ENCODE results near the gene RFT1. TPM values are rescaled to one million over a fixed set of nuclear protein-coding genes. Genes with fewer than 3 reads are reported as not detected.

Gene RFT1
- total and polyA plus RNA-seq, 2 of the 13 experiments (the other 11 are each of a cell fraction or from before 2014, with no cell fraction given) = 23.2 to 37.0 TPM

DNA sequence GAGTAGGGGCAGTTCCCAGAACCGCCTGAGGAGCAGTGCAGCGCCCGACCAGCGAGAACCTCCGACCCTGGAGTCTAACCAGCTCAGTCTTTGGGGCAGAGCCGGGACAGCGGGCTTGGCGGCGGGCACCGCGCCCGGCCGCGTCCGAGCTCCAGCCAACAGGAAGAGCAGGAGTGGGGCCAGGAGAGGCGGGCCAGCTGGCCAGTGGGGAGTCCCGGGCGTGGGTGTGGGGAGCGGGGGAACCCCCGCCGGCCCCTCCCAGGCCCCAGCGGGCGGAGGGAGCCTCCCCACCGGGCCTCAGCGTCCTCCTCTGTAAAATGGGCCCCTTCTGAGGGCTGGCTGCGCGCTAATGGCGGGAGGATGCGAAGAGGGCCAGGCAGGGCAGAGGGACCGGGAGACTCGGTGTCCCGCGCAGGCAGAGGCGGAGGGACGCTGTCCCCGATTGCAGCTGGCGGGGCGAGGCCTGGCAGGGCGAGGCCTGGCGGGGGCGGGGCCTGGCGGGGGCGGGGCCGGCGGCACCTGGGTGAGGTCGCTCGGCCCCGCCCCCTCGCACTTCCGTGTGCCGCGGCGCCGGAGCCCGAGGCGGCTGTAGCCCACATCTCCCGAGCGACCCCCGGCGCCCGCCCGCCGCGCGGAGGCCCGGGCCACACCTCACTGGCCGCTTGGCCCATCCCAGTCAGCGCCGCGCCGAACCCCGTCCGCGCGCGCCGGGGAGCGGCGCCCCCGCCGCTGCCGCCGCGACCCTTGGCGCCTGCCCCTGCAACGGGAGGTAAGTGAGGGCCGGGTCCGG, 30.6 kb upstream of the RFT1 start, which contains the start of gene PRKCD (continued):
- no peak for TF ChIP-seq IRF2 (CRISPR knock-in tag; IDR thresholded peaks at IDR 0.05)
- no peak for TF ChIP-seq PAWR (CRISPR knock-in tag; IDR thresholded peaks at IDR 0.05; ENCODE audit: borderline replicate concordance)
- TF ChIP-seq PLRG1 (conservative IDR thresholded peaks at IDR 0.05) = no peak
- TF ChIP-seq, protein P1, sequence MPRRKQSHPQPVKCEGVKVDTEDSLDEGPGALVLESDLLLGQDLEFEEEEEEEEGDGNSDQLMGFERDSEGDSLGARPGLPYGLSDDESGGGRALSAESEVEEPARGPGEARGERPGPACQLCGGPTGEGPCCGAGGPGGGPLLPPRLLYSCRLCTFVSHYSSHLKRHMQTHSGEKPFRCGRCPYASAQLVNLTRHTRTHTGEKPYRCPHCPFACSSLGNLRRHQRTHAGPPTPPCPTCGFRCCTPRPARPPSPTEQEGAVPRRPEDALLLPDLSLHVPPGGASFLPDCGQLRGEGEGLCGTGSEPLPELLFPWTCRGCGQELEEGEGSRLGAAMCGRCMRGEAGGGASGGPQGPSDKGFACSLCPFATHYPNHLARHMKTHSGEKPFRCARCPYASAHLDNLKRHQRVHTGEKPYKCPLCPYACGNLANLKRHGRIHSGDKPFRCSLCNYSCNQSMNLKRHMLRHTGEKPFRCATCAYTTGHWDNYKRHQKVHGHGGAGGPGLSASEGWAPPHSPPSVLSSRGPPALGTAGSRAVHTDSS (CRISPR knock-in tag; conservative IDR thresholded peaks at IDR 0.05) = no peak
- no peak for TF ChIP-seq IKZF1 (IDR thresholded peaks at IDR 0.05)
- TF ChIP-seq, protein P2, sequence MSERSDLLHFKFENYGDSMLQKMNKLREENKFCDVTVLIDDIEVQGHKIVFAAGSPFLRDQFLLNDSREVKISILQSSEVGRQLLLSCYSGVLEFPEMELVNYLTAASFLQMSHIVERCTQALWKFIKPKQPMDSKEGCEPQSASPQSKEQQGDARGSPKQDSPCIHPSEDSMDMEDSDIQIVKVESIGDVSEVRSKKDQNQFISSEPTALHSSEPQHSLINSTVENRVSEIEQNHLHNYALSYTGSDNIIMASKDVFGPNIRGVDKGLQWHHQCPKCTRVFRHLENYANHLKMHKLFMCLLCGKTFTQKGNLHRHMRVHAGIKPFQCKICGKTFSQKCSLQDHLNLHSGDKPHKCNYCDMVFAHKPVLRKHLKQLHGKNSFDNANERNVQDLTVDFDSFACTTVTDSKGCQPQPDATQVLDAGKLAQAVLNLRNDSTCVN (CRISPR knock-in tag; IDR thresholded peaks at IDR 0.05; ENCODE audit: borderline replicate concordance) = no peak
- no peak for TF ChIP-seq ZNF12 (CRISPR knock-in tag; IDR thresholded peaks at IDR 0.05)
- TF ChIP-seq, protein P3, sequence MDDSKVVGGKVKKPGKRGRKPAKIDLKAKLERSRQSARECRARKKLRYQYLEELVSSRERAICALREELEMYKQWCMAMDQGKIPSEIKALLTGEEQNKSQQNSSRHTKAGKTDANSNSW (CRISPR knock-in tag; IDR thresholded peaks at IDR 0.05; ENCODE audit: borderline replicate concordance) = no peak
- TF ChIP-seq KLF6 (CRISPR knock-in tag; IDR thresholded peaks at IDR 0.05) = no peak
- TF ChIP-seq SP140L (CRISPR knock-in tag; IDR thresholded peaks at IDR 0.05; ENCODE audit: borderline replicate concordance) = no peak
- no peak for TF ChIP-seq RARA (CRISPR knock-in tag; IDR thresholded peaks at IDR 0.05)
- TF ChIP-seq TARDBP (CRISPR knock-in tag; IDR thresholded peaks at IDR 0.05) = no peak
- TF ChIP-seq SATB2 (CRISPR knock-in tag; IDR thresholded peaks at IDR 0.05) = no peak
- TF ChIP-seq, protein P4, sequence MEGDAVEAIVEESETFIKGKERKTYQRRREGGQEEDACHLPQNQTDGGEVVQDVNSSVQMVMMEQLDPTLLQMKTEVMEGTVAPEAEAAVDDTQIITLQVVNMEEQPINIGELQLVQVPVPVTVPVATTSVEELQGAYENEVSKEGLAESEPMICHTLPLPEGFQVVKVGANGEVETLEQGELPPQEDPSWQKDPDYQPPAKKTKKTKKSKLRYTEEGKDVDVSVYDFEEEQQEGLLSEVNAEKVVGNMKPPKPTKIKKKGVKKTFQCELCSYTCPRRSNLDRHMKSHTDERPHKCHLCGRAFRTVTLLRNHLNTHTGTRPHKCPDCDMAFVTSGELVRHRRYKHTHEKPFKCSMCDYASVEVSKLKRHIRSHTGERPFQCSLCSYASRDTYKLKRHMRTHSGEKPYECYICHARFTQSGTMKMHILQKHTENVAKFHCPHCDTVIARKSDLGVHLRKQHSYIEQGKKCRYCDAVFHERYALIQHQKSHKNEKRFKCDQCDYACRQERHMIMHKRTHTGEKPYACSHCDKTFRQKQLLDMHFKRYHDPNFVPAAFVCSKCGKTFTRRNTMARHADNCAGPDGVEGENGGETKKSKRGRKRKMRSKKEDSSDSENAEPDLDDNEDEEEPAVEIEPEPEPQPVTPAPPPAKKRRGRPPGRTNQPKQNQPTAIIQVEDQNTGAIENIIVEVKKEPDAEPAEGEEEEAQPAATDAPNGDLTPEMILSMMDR (CRISPR knock-in tag; IDR thresholded peaks at IDR 0.05) = peak; percentile 27; the same call in 1 of the 2 replicates
- TF ChIP-seq MED8 (CRISPR knock-in tag; IDR thresholded peaks at IDR 0.05; ENCODE audit: insufficient replicate concordance) = no peak
- no peak for TF ChIP-seq ZNF292 (CRISPR knock-in tag; IDR thresholded peaks at IDR 0.05; ENCODE audit: borderline replicate concordance, low read depth)
- TF ChIP-seq ZNF383 (CRISPR knock-in tag; IDR thresholded peaks at IDR 0.05; ENCODE audit: borderline replicate concordance) = no peak
- TF ChIP-seq, protein P5, sequence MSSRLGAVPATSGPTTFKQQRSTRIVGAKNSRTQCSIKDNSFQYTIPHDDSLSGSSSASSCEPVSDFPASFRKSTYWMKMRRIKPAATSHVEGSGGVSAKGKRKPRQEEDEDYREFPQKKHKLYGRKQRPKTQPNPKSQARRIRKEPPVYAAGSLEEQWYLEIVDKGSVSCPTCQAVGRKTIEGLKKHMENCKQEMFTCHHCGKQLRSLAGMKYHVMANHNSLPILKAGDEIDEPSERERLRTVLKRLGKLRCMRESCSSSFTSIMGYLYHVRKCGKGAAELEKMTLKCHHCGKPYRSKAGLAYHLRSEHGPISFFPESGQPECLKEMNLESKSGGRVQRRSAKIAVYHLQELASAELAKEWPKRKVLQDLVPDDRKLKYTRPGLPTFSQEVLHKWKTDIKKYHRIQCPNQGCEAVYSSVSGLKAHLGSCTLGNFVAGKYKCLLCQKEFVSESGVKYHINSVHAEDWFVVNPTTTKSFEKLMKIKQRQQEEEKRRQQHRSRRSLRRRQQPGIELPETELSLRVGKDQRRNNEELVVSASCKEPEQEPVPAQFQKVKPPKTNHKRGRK (CRISPR knock-in tag; IDR thresholded peaks at IDR 0.05) = no peak
- TF ChIP-seq SAFB2 (CRISPR knock-in tag; IDR thresholded peaks at IDR 0.05; ENCODE audit: borderline replicate concordance, low read depth) = no peak
- TF ChIP-seq SRSF4 (IDR thresholded peaks at IDR 0.05; ENCODE audit: low read depth, low read length, poor library complexity, severe bottlenecking) = no peak
- no peak for TF ChIP-seq MZF1 (CRISPR knock-in tag; IDR thresholded peaks at IDR 0.05; ENCODE audit: borderline replicate concordance)
- no peak for TF ChIP-seq JUND (CRISPR knock-in tag; IDR thresholded peaks at IDR 0.05)
